ENCODE results near the gene TMIGD1. TPM values are rescaled to one million over a fixed set of nuclear protein-coding genes. Genes with fewer than 3 reads are reported as not detected.

TMIGD1 gene
- total and polyA plus RNA-seq, 12 donors, result not detected

DNA sequence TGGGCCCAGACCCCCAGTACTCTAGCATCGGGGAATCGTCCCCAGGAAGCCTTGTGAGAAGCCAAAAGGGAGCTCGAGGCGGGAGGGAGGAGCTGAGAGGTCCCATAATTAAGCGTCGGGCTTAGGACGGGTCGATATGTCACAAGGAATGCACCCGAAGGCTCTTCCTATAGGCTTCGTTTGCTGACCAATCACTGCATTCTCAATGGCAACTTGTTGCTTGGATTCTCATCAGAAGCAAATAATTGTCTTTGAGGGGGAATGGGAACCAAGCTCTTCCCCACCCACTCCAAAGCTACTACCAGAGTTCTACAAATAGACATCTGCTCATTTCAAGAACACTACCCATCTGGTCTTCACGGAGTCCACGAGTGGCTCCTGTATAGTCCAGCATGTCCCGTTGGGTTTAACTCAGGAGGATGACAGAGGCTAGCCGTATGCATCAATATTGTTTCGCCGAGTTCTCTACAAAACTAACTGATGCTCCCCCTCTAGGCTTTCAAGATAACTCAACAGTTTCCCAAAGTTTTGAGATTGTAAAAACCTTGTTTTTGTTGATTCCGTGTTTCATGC is 41.5 kb downstream of the TMIGD1 start:
- peak in 1 of 8 donors; percentile 4 for ATAC-seq
- intact Hi-C loops (cut with DNase I), result loop anchor here in 1 of 10 donors (10.0 kb wide), 1 partner anchor 82 kb away; the partner anchor contains the start of gene CPD

DNA sequence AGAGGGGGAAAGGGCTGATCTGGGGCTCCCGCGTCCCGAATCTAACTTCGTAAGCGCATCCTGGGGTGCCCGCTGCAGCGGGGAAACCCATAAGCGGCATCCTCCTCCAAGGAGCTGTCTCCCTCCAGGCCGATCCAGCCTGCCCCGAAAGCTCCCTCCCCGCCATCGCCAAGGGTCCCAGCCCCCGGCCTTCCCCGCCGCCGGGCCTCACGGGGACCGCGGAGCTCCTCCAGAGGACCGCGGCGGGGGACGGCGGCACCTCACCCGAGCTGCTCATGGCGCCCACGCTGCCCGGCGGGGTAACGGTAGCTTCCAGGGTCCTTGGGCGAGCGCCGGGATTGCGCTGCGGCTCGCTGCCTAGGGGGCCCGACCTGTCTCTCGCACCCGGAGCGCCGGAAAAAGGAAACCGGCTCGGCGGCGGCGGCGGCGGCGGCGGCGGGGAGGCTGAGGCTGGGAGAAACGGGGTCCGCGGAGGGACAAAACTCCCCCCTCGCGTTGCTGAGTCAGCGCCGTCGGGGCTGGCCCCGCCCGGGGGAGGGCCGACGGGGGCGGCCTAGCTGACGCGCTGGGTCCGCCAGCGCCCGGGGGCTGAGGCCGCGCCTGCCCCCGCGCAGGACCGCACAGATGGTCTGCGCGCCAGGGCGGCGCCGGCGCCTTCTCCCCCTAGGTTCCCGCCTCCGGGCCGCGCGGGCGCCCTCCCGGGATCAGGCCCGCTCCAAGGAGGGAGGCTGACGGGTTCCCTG is 42.1 kb downstream of the TMIGD1 start, which contains the start of gene BLMH:
Gene BLMH (minus strand): TSS at position 402 of the 743 bp plus-strand sequence. CDS start 125 bp downstream, at position 277.
- H3K27me3 ChIP-seq, result no peaks in the 10 kb centered on the region
- intact Hi-C loops (cut with DNase I), result loop anchor here in 1 of 10 donors (10.0 kb wide), 1 partner anchor 83 kb away; the partner anchor contains the start of gene CPD
- H3K27ac ChIP-seq, result peak within 1 kb of the TSS in 9 of 10 donors; percentile 64 to 89 (median 81)
- DNase-seq (peak; percentile 86 to 89), ATAC-seq (peak; percentile 94 to 99 (median 98))
- peaks cover 4 to 20% (median 15%) of the 10 kb centered on the region in 9 donors for H3K4me1 ChIP-seq
- no peaks in the 10 kb centered on the region for H3K9me3 ChIP-seq
- TF ChIP-seq, protein P1, sequence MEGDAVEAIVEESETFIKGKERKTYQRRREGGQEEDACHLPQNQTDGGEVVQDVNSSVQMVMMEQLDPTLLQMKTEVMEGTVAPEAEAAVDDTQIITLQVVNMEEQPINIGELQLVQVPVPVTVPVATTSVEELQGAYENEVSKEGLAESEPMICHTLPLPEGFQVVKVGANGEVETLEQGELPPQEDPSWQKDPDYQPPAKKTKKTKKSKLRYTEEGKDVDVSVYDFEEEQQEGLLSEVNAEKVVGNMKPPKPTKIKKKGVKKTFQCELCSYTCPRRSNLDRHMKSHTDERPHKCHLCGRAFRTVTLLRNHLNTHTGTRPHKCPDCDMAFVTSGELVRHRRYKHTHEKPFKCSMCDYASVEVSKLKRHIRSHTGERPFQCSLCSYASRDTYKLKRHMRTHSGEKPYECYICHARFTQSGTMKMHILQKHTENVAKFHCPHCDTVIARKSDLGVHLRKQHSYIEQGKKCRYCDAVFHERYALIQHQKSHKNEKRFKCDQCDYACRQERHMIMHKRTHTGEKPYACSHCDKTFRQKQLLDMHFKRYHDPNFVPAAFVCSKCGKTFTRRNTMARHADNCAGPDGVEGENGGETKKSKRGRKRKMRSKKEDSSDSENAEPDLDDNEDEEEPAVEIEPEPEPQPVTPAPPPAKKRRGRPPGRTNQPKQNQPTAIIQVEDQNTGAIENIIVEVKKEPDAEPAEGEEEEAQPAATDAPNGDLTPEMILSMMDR (IDR thresholded peaks at IDR 0.05), result no peak
- peaks cover 0 to 31% (median 18%) of the 10 kb centered on the region in 9 donors for H3K36me3 ChIP-seq
- peak within 1 kb of the TSS; percentile 66 to 98 (median 94) for H3K4me3 ChIP-seq
- 0% methylated on average over 85 to 89 of the region's 89 CpGs for WGBS, 2 donors

More for the DNA sequence above, 41.5 kb downstream of the TMIGD1 start:
- Histone ChIP-seq H3K36me3 (peaks cover 0 to 25% (median 12%) of the 10 kb centered on the region in 9 donors), H3K4me1 (peaks cover 4 to 20% (median 15%) of the 10 kb centered on the region in 9 donors), H3K4me3 (peak overlapping the region; percentile 66 to 98 (median 94)), H3K27me3 (no peaks in the 10 kb centered on the region), H3K27ac (peak overlapping the region in 9 of 10 donors; percentile 64 to 89 (median 81)), H3K9me3 (no peaks in the 10 kb centered on the region)
- 26 to 27% methylated on average over 17 of the region's 17 CpGs for WGBS, 2 donors
- TF ChIP-seq, protein P1 (IDR thresholded peaks at IDR 0.05), result no peak
- DNase-seq, result no peak

GRCh38 chr17:30290696-30291542 is 42.9 kb downstream of the TMIGD1 start:
- Histone ChIP-seq H3K4me3 (peak overlapping the region; percentile 66 to 98 (median 94)), H3K27me3 (no peaks in the 10 kb centered on the region), H3K4me1 (peaks cover 4 to 20% (median 15%) of the 10 kb centered on the region in 9 donors), H3K27ac (peak overlapping the region in 9 of 10 donors; percentile 64 to 89 (median 81)), H3K9me3 (no peaks in the 10 kb centered on the region), H3K36me3 (peaks cover 0 to 39% (median 24%) of the 10 kb centered on the region in 9 donors)
- peak in 6 of 8 donors; percentile 32 to 73 (median 58) for ATAC-seq
- DNase-seq, result peak; percentile 11 to 28
- 5 to 6% methylated on average over 22 of the region's 22 CpGs for WGBS, 2 donors
- intact Hi-C loops (cut with DNase I), result loop anchor here in 1 of 10 donors (10.0 kb wide), 1 partner anchor 84 kb away; the partner anchor contains the start of gene CPD
- TF ChIP-seq, protein P1 (IDR thresholded peaks at IDR 0.05), result no peak
